GM19395 (cell line): ENCODE data around the gene CLIP3.
"Not testable (repeated sequence)": the region's sequence is repeated elsewhere in the genome, so short reads cannot be mapped to it uniquely, and the experiment has no call there.

Experiments
- ATAC-seq: cut with Tn5 transposase; IDR thresholded peaks from one replicate; pipeline ENCODE4 v1.9.1; 2021; ENCODE audit warnings: mild to moderate bottlenecking, moderate library complexity; ENCODE audit not compliant: unreplicated experiment

CLIP3 gene

GRCh38 chr19:36009220-36009619 is 23.5 kb downstream of the CLIP3 start:
- ATAC-seq = no peak

GRCh38 chr19:36008336-36008978 is 24.2 kb downstream of the CLIP3 start, which contains the start of gene SYNE4:
Gene SYNE4, minus strand, starts transcription at chr19:36008813. Its CDS starts 132 bp downstream, at chr19:36008681.
- ATAC-seq = no peak

GRCh38 chr19:36006955-36007354 is 25.7 kb downstream of the CLIP3 start:
- ATAC-seq = no peak

DNA sequence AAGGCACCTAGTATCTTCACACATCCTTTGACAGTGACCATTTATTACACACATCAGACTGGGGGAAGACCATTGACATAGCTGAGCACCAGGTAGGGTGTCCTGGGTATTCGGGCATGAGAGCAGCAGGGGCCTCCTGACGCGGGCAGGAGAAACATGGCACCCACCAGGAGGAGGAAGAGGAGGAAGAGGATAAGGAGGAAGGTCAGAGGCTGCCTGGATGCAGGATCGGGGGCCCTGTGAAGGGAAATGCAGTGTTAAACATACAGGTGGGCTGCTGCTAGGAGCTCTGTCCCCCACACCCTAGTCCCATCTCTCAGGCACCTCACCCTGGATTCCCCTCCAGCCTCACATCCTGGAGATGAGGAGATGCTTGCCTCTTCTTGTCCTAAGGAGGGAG is 29.4 kb downstream of the CLIP3 start:
- no peak for ATAC-seq

GRCh38 chr19:36001605-36002004 is 31.1 kb downstream of the CLIP3 start:
- ATAC-seq = no peak

- no peak for ATAC-seq
These were observed 35.9 kb downstream of the CLIP3 start for GRCh38 chr19:35996777-35997176.

- peak; percentile 82 for ATAC-seq
These were observed 37.4 kb downstream of the CLIP3 start, which contains the start of gene SDHAF1 for GRCh38 chr19:35995048-35995993. Gene SDHAF1, plus strand, starts transcription at chr19:35995188. Its CDS starts 87 bp downstream, at chr19:35995275.

GRCh38 chr19:35993923-35994598 is 38.6 kb downstream of the CLIP3 start:
- no peak for ATAC-seq

GRCh38 chr19:35992907-35993765 is 39.5 kb downstream of the CLIP3 start:
- ATAC-seq = no peak

GRCh38 chr19:35991731-35992450 is 40.8 kb downstream of the CLIP3 start:
- ATAC-seq = no peak

- no peak for ATAC-seq
These were observed 41.6 kb downstream of the CLIP3 start for GRCh38 chr19:35990771-35991730.

- no peak for ATAC-seq
These were observed 42.5 kb downstream of the CLIP3 start for GRCh38 chr19:35990156-35990555.

GRCh38 chr19:35988824-35989223 is 43.8 kb downstream of the CLIP3 start:
- no peak for ATAC-seq

DNA sequence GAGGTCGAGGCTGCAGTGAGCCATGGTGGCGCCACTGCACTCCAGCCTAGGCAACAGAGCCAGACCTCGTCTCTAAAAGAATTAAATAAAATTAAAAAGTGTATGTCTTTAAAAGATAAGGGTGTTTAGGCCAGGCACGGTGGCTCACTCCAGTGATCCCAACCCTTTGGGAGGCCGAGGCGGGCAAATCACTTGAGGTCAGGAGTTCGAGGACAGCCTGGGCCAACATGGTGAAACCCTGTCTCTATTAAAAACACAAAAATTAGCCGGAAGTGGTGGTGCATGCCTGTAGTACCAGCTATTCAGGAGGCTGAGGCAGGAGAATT is 45.1 kb downstream of the CLIP3 start:
- no peak for ATAC-seq

DNA sequence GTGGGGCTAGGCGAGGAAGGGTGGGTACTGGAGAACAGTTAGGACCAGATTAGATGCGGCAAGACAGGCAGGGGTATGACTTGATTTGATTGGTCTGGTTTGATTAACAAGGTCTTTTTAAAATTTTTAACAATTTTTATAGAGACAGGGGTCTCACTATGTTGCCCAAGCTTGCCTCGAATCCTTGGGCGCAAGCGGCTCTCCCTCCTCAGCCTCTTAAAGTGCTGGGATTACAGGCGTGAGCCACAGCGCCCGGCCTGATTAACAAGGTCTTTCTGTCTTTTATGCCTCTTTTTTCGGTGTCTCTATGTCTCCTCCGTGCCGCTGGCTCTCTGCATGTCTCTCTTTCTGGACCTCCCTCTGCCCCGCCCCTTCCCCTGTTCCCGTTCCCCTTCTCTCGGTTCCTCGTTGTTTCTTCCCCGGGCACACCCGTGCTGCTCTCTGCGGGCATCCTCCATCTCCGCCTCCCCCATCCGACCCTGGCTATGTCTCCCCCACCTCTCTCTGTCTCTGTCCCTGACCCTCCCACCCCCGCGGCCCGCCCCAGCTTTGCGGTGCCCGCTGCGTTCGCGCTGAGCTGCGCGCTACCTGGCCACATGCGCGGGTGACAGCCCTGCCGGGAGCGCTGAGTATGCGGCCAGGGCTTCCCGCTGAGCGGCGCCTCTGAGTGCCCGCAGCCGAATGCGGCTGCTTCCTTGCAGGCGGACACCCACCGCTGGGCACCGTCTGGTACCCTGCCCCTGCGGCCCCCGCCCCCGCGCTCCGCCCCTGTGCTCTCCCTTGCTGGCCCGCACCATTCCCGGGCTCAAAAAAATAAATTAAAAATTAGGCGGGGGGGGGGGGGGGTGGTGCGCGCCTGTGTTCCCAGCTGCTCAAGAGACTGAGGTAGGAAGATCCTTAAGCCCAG is 45.8 kb downstream of the CLIP3 start:
- ATAC-seq = no peak

GRCh38 chr19:35986111-35986510 is 46.6 kb downstream of the CLIP3 start:
- no peak for ATAC-seq

DNA sequence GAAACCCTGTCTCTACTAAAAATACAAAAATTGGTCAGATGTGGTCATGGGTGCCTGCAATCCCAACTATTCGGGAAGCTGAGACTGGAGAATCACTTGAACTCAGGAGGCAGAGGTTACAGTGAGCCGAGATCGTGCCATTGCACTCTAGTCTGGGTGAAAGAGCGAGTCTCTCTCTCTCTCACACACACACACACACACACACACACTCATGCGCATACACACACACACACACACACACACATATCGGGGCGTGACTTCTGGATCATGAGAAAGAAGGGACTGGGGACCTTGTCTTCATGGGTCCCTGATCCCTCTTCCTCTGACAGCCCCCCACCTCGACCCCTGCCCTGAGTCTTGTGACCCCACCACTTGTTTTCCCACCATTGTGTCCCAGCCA is 49.5 kb downstream of the CLIP3 start:
- no peak for ATAC-seq

DNA sequence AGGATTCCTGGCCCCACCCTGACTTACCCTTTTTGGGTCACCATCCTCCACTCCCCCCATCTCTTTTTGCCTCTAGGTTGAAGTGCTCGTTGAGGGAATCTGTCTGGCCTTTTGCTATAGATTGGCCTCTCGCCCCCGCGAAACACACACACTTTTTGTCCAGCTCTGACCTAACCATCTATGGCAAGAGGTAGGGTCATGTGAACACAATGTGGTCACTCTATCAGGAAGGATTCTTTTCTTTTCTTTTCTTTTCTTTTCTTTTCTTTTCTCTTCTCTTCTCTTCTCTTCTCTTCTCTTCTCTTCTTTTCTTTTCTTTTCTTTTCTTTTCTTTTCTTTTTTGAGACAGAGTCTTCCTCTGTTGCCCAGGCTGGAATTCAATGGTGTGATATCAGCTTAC is 51.7 kb downstream of the CLIP3 start:
- ATAC-seq = not testable (repeated sequence)
